Subcutaneous abdominal adipose tissue (tissue), 5 donors: ENCODE results near the gene FAM187B.
"Not testable (repeated sequence)": the region's sequence is repeated elsewhere in the genome, so short reads cannot be mapped to it uniquely, and the experiment has no call there.

Source experiments
- H3K27ac ChIP-seq: one replicate; pipeline ENCODE4 v1.7.0; 2013; ENCODE audit warnings: low read depth, mild to moderate bottlenecking, inconsistent platforms, low read length, moderate library complexity
- H3K27me3 ChIP-seq, 5 donors: one replicate each; pipeline ENCODE4 v1.7.0; 2013; ENCODE audit warnings: low read length in 5 of 5, inconsistent platforms in 1 of 5; ENCODE audit not compliant: control insufficient read depth in 5 of 5, insufficient read depth in 4 of 5
- H3K36me3 ChIP-seq, 5 donors: one replicate each; pipeline ENCODE4 v1.7.0; 2013; ENCODE audit warnings: low read length in 5 of 5; ENCODE audit not compliant: control insufficient read depth in 5 of 5, insufficient read depth in 5 of 5
- H3K4me1 ChIP-seq, 5 donors: one replicate each; pipeline ENCODE4 v1.7.0; 2013; ENCODE audit warnings: low read length in 5 of 5, mild to moderate bottlenecking in 3 of 5, moderate library complexity in 1 of 5; ENCODE audit not compliant: control insufficient read depth in 5 of 5, insufficient read depth in 5 of 5
- H3K4me3 ChIP-seq, 5 donors: one replicate each; pipeline ENCODE4 v1.7.0; 2013; ENCODE audit warnings: low read length in 5 of 5, low read depth in 1 of 5
- H3K9ac ChIP-seq, 5 donors: one replicate each; pipeline ENCODE4 v1.7.0; 2013; ENCODE audit warnings: low read length in 5 of 5, mild to moderate bottlenecking in 4 of 5, moderate library complexity in 3 of 5
- H3K9me3 ChIP-seq, 5 donors: one replicate each; pipeline ENCODE4 v1.7.0; 2013; ENCODE audit warnings: low read length in 5 of 5; ENCODE audit not compliant: control insufficient read depth in 5 of 5
- donor health status: healthy.
- donor health status: healthy.
- donor health status: healthy.
- donor health status: healthy.
- donor health status: healthy.

Gene FAM187B

GRCh38 chr19:35222373-35223015 lies 6.0 kb downstream of the FAM187B start:
- H3K27me3 ChIP-seq = peaks cover 0 to 8% (median 6%) of the 10 kb centered on the region in 5 donors
- H3K36me3 ChIP-seq = no peaks in the 10 kb centered on the region
- peaks cover 0 to 7% (median 3%) of the 10 kb centered on the region in 5 donors for H3K4me1 ChIP-seq
- no peak overlapping the region for H3K9ac ChIP-seq
- no peak overlapping the region for H3K27ac ChIP-seq
- peaks cover 4 to 19% (median 12%) of the 10 kb centered on the region in 5 donors for H3K9me3 ChIP-seq
- H3K4me3 ChIP-seq = no peak overlapping the region

- not testable (repeated sequence) for H3K36me3 ChIP-seq, H3K27me3 ChIP-seq, H3K27ac ChIP-seq, H3K4me3 ChIP-seq, H3K9ac ChIP-seq
- H3K9me3 ChIP-seq = peaks cover 4 to 27% (median 17%) of the 10 kb centered on the region in 5 donors
- peaks cover 0 to 11% (median 3%) of the 10 kb centered on the region in 5 donors for H3K4me1 ChIP-seq
Measured at GRCh38 chr19:35220973-35221590, 7.5 kb downstream of the FAM187B start.

GRCh38 chr19:35220315-35220921 lies 8.1 kb downstream of the FAM187B start:
- Histone ChIP-seq H3K9me3 (peaks cover 4 to 27% (median 17%) of the 10 kb centered on the region in 5 donors), H3K4me3 (no peak overlapping the region), H3K27me3 (peaks cover 0 to 6% (median 0%) of the 10 kb centered on the region in 5 donors), H3K9ac (no peak overlapping the region), H3K27ac (no peak overlapping the region), H3K4me1 (peaks cover 0 to 15% (median 3%) of the 10 kb centered on the region in 5 donors), H3K36me3 (no peaks in the 10 kb centered on the region)

- Histone ChIP-seq H3K36me3 (no peaks in the 10 kb centered on the region), H3K4me1 (peaks cover 0 to 25% (median 6%) of the 10 kb centered on the region in 5 donors), H3K27me3 (peaks cover 0 to 2% (median 0%) of the 10 kb centered on the region in 5 donors), H3K4me3 (no peak overlapping the region), H3K9ac (no peak overlapping the region), H3K27ac (no peak overlapping the region), H3K9me3 (peaks cover 4 to 27% (median 17%) of the 10 kb centered on the region in 5 donors)
Measured at GRCh38 chr19:35219008-35219407, 9.5 kb downstream of the FAM187B start.

GRCh38 chr19:35217649-35217990 lies 10.9 kb downstream of the FAM187B start:
- peaks cover 4 to 35% (median 14%) of the 10 kb centered on the region in 5 donors for H3K4me1 ChIP-seq
- no peak overlapping the region for H3K27ac ChIP-seq

GRCh38 chr19:35216833-35217648 lies 11.5 kb downstream of the FAM187B start:
- no peak overlapping the region for H3K9ac ChIP-seq
- H3K27me3 ChIP-seq = peaks cover 0 to 3% (median 0%) of the 10 kb centered on the region in 5 donors
- H3K4me1 ChIP-seq = peaks cover 5 to 41% (median 19%) of the 10 kb centered on the region in 5 donors
- H3K4me3 ChIP-seq = no peak overlapping the region
- H3K27ac ChIP-seq = no peak overlapping the region
- H3K9me3 ChIP-seq = peaks cover 3 to 22% (median 11%) of the 10 kb centered on the region in 5 donors
- H3K36me3 ChIP-seq = no peaks in the 10 kb centered on the region

More at GRCh38 chr19:35217649-35217990, 10.9 kb downstream of the FAM187B start:
- Histone ChIP-seq H3K4me3 (no peak overlapping the region), H3K27me3 (peaks cover 0 to 3% (median 0%) of the 10 kb centered on the region in 5 donors), H3K9me3 (peaks cover 3 to 22% (median 14%) of the 10 kb centered on the region in 5 donors), H3K36me3 (no peaks in the 10 kb centered on the region), H3K9ac (no peak overlapping the region)

GRCh38 chr19:35216016-35216832 lies 12.3 kb downstream of the FAM187B start:
- Histone ChIP-seq H3K9me3 (peaks cover 3 to 22% (median 11%) of the 10 kb centered on the region in 5 donors), H3K27me3 (peaks cover 0 to 3% (median 0%) of the 10 kb centered on the region in 5 donors), H3K27ac (no peak overlapping the region), H3K4me1 (peaks cover 6 to 47% (median 24%) of the 10 kb centered on the region in 5 donors), H3K9ac (no peak overlapping the region), H3K4me3 (no peak overlapping the region), H3K36me3 (no peaks in the 10 kb centered on the region)

GRCh38 chr19:35214766-35215422 lies 13.6 kb downstream of the FAM187B start:
- H3K9me3 ChIP-seq = peaks cover 3 to 20% (median 11%) of the 10 kb centered on the region in 5 donors

More at GRCh38 chr19:35214766-35215422, 13.6 kb downstream of the FAM187B start:
- Histone ChIP-seq H3K36me3 (no peaks in the 10 kb centered on the region), H3K4me1 (peaks cover 6 to 45% (median 24%) of the 10 kb centered on the region in 5 donors), H3K27ac (peak overlapping the region; percentile 15), H3K9ac (no peak overlapping the region), H3K4me3 (no peak overlapping the region), H3K27me3 (peaks cover 0 to 3% (median 0%) of the 10 kb centered on the region in 5 donors)
